SK-MEL-5 (cell line): ENCODE measurements around the gene KCNJ9. TPM values are rescaled to one million over a fixed set of nuclear protein-coding genes. Genes with fewer than 3 reads are reported as not detected.
"Not testable (repeated sequence)": the region's sequence is repeated elsewhere in the genome, so short reads cannot be mapped to it uniquely, and the experiment has no call there.

Experiments
- DNase-seq: peaks from one replicate; pipeline ENCODE4 v3.0.0-alpha.2; 2016; ENCODE audit warnings: low read depth, low spot score
- in situ Hi-C: cut with HindIII; loops from 2 replicates; pipeline ENCODE4 v1.10.0; 2016; ENCODE audit warnings: low sequenced_read_pairs, high pct_unique_total_duplicates, low pct_unique_long_range_greater_than_20kb
- total RNA-seq: library from RNA; depleted of rRNA; stranded (reverse); fragments of >200 nt; shearing (Covaris generic); gene quantifications from 2 replicates; pipeline ENCODE4 v1.2.3, GENCODE V29; 2014

KCNJ9 gene
- total RNA-seq, 1 experiment from 2014 or later, result not detected

DNA sequence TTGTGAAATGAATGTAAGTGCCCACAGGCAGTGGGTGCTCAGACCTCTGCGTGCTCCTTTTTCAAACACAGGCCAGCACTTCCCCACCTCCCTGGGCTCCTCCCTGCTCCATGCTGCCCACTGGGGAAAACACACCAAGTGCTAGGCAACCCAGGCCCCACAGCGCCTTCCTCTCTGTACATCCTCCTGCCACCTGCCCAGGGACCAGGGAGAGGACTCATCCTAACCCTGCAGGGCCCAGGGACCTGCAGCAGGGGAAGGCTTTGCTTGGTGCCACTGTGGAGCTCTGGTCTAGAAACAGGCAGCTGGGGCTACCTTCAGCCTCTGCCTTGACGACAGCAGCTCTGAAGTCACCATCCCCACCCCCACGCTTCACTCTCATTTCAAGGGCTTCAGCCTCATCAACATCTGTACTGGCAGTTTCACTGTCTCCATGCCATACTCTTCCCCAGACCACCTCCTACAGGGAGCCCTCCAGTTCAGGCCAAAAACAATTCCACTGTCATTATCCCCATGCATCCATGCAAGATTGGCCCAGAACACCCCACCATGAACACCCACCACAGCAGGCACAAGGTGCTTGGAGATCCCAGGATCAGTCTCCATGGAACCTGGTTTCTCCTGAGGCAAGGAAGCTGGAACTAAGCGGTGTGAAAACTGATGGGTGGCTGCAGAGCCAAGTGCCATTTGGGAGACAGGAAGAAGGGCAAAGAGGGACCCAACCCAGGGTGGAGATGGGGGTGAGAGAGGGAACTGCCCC lies 16.0 kb downstream of the KCNJ9 start:
- no peak for DNase-seq
- in situ Hi-C loops, result no loop called here

GRCh38 chr1:160097911-160098851 lies 16.8 kb downstream of the KCNJ9 start, which contains the start of gene IGSF8:
TSS of gene IGSF8 (minus strand) at chr1:160098619. CDS start at chr1:160098472, 147 bp downstream.
- in situ Hi-C loops, result no loop called here
- peak; percentile 80 for DNase-seq

GRCh38 chr1:160098852-160099561 lies 17.7 kb downstream of the KCNJ9 start:
- DNase-seq, result peak; percentile 93
- in situ Hi-C loops, result no loop called here

GRCh38 chr1:160099716-160100375 lies 18.5 kb downstream of the KCNJ9 start:
- no peak for DNase-seq
- in situ Hi-C loops, result loop anchor here (10.0 kb wide), 1 partner anchor 155 kb away; no protein-coding TSS in a partner anchor

DNA sequence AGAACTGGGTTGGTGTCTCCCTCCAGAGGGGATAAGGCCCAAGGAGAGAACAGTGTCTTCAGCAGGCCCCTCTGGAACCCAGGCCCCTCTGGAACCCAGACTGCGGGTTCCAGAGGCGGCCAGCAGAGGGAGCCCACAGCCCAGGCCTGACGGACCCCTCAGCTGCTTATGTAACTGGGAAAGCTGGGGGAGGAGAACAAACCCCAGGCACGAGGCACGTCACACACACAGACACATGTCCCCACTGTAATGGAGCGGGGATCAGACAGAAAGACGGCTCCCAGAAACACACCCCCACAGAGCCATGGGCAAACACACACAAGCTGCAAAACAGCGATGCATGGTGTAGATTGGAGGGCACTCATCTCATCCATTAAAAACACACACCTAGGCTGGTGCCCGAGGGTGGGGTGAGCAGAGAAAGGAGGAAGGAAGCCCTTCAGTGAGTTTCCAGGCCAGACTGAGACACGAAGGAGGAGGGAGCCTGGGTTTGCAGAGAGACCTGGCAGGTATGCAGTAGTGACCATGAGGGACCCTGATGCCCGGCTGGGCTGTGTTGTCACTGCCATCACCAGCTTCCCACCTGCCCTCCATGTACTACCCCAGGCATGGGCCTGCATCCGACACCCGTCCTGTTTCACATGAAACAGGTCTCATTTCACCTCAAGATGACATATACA lies 19.8 kb downstream of the KCNJ9 start:
- in situ Hi-C loops, result loop anchor here (10.0 kb wide), 1 partner anchor 154 kb away; no protein-coding TSS in a partner anchor

DNA sequence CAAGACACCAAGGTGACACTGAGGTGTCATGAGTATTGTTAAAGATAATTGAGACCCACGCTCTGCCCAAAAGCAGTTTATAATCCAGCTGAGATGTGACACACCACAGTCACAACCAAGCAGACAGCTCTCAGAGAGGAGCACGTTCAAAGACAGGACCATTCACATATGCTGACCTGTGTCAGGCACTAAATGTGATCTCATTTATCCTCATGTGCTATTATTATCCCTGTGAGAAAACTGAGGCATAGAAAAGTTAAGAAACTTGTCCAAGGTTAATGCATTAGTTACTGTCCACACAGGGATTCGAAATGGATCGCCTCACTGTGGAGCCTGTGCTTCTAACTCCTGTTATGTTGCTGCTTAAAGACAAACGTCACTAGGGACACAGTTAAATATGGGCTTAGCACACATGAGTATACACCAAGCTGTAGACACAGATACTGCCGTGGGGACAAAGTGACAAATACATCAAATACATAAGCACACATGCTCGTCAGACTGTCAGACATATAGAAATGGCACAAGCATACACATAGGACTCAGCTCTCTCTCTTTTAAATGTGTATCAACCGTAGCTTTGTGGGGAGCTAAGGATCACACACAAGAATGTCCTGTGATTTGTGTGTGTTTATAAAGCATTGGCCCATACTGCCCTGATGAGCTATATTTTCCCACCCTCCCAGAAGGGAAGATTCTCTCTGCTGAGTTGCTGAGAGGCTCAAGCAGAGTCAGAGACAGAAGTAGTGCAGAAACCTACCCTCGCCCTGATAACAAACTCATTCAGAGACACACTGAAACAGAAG lies 20.6 kb downstream of the KCNJ9 start:
- DNase-seq, result no peak
- in situ Hi-C loops, result loop anchor here (10.0 kb wide), 1 partner anchor 153 kb away; no protein-coding TSS in a partner anchor

More for the DNA sequence above, 19.8 kb downstream of the KCNJ9 start:
- DNase-seq, result peak; percentile 75

DNA sequence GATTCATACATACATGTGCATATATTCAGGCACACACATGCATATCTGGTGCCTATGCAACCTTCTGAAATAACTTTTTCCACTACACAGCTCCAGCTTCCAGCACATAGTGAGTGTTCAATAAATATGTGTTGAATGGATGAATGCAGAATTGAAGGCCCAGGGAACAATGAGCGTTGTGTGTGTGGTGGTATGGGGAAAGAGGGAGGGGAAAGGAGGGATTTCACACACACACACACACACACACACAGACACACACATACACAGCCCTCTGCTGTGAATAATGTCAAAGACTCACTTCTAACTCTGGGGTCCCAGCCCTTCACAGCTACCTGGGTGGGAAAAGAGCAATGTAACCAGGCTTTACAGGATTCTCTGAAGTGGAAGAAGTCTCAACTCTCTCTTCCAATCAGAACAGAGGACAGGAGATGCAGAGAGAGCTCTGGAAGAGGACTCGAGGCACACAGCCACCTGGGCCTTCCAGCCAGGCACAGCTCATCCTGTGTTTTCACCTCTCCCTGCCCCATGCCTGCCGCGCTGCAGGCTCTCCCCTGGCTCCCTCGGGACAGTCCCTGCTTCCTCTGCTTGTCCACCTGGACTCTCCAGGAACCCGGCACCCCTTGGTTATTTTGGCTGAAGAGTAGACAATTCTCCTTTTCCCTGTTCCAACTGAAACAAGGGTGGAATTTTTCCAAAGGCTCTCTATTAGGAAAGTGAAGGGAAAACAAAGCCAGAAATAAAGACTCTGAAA lies 22.5 kb downstream of the KCNJ9 start:
- peak; percentile 26 for DNase-seq
- in situ Hi-C loops, result loop anchor here (10.0 kb wide), 1 partner anchor 151 kb away; no protein-coding TSS in a partner anchor

GRCh38 chr1:160104486-160104885 lies 23.1 kb downstream of the KCNJ9 start:
- in situ Hi-C loops, result loop anchor here (10.0 kb wide), 1 partner anchor 150 kb away; no protein-coding TSS in a partner anchor
- DNase-seq, result no peak

- no peak for DNase-seq
- in situ Hi-C loops, result loop anchor here (10.0 kb wide), 1 partner anchor 150 kb away; no protein-coding TSS in a partner anchor
Observed at GRCh38 chr1:160105155-160105554, 23.8 kb downstream of the KCNJ9 start.

GRCh38 chr1:160107512-160107911 lies 26.2 kb downstream of the KCNJ9 start:
- no peak for DNase-seq
- in situ Hi-C loops, result loop anchor here (10.0 kb wide), 1 partner anchor 147 kb away; no protein-coding TSS in a partner anchor

- DNase-seq, result peak; percentile 75
- in situ Hi-C loops, result loop anchor here (10.0 kb wide), 1 partner anchor 146 kb away; no protein-coding TSS in a partner anchor
Observed at GRCh38 chr1:160108888-160109662, 27.7 kb downstream of the KCNJ9 start.

GRCh38 chr1:160109686-160110085 lies 28.3 kb downstream of the KCNJ9 start:
- DNase-seq, result no peak

GRCh38 chr1:160111462-160111861 lies 30.1 kb downstream of the KCNJ9 start:
- in situ Hi-C loops, result not testable (repeated sequence)

More at GRCh38 chr1:160109686-160110085, 28.3 kb downstream of the KCNJ9 start:
- in situ Hi-C loops, result loop anchor here (10.0 kb wide), 1 partner anchor 145 kb away; no protein-coding TSS in a partner anchor

DNA sequence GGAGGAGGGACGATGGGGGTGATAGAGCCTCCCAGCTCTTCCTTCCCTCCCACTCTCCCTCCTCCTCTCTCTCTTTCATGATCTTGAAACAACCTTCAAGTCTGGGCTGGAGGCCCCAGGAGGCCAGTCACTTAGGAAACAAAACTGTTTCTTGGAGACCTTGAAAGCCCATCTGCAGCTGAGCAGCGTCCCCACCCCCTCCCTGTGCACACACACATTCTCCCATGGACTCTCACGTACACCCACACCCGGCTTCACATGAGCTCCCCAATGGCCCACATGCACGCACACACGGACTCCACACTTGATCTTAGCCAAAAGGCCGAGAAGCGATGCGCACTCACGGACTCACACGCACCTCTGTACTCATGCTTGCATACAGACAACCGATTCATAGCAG lies 31.0 kb downstream of the KCNJ9 start:
- no peak for DNase-seq
- in situ Hi-C loops, result no loop called here

More at GRCh38 chr1:160111462-160111861, 30.1 kb downstream of the KCNJ9 start:
- not testable (repeated sequence) for DNase-seq
